ENCODE results near the gene COMMD2. TPM values are rescaled to one million over a fixed set of nuclear protein-coding genes. Genes with fewer than 3 reads are reported as not detected.

Gene COMMD2
- total RNA-seq, 4 donors from 2014 or later: 16.6 to 28.3 (median 20.9) TPM

GRCh38 chr3:149767720-149768119 lies 15.4 kb upstream of the COMMD2 start:
- Histone ChIP-seq H3K27me3 (peaks cover 0 to 7% (median 0%) of the 10 kb centered on the region in 4 donors), H3K9me3 (no peaks in the 10 kb centered on the region), H3K36me3 (no peaks in the 10 kb centered on the region), H3K4me1 (no peaks in the 10 kb centered on the region), H3K27ac (replicated peaks in 1 of 4) (no peak overlapping the region), H3K4me3 (no peak overlapping the region)
- WGBS: 90% methylated on average over 6 of the region's 6 CpGs
- no peak for DNase-seq (ENCODE audit: extremely low spot score)
- intact Hi-C loops (cut with DNase I): loop anchor here (5.0 kb wide), 1 partner anchor 40 kb away; no protein-coding TSS in a partner anchor
- no peak for TF ChIP-seq POLR2AphosphoS5 (IDR thresholded peaks at IDR 0.05)
- no peak for TF ChIP-seq POLR2A (IDR thresholded peaks at IDR 0.05; ENCODE audit: low read depth)
- no peak for TF ChIP-seq EP300 (IDR thresholded peaks at IDR 0.05)
- TF ChIP-seq CTCF (IDR thresholded peaks at IDR 0.05): no peak

- Histone ChIP-seq H3K27me3 (peaks cover 0 to 7% (median 0%) of the 10 kb centered on the region in 4 donors), H3K27ac (replicated peaks in 1 of 4) (no peak overlapping the region), H3K4me3 (no peak overlapping the region), H3K9me3 (no peaks in the 10 kb centered on the region), H3K4me1 (peaks cover 0 to 12% (median 9%) of the 10 kb centered on the region in 4 donors), H3K36me3 (no peaks in the 10 kb centered on the region)
- no peak for TF ChIP-seq POLR2A (IDR thresholded peaks at IDR 0.05; ENCODE audit: low read depth)
- no peak for TF ChIP-seq POLR2AphosphoS5 (IDR thresholded peaks at IDR 0.05)
- no peak for TF ChIP-seq EP300 (IDR thresholded peaks at IDR 0.05)
- peak; percentile 26 to 47 (median 38) for TF ChIP-seq CTCF (IDR thresholded peaks at IDR 0.05)
- no peak for DNase-seq (ENCODE audit: extremely low spot score)
- WGBS: 57% methylated on average over 2 of the region's 2 CpGs
- intact Hi-C loops (cut with DNase I): loop anchor here (5.0 kb wide), 1 partner anchor 41 kb away; no protein-coding TSS in a partner anchor
Observed at GRCh38 chr3:149765762-149766334, 13.6 kb upstream of the COMMD2 start.

- H3K9me3 ChIP-seq: no peaks in the 10 kb centered on the region
- TF ChIP-seq CTCF (IDR thresholded peaks at IDR 0.05) (no peak), POLR2A (IDR thresholded peaks at IDR 0.05; ENCODE audit: low read depth) (no peak), EP300 (IDR thresholded peaks at IDR 0.05) (no peak), POLR2AphosphoS5 (IDR thresholded peaks at IDR 0.05) (no peak)
- no peak overlapping the region for H3K4me3 ChIP-seq
- H3K27me3 ChIP-seq: peaks cover 0 to 7% (median 0%) of the 10 kb centered on the region in 4 donors
- intact Hi-C loops (cut with DNase I): no loop called here
- H3K27ac ChIP-seq (replicated peaks in 1 of 4): no peak overlapping the region
- no peaks in the 10 kb centered on the region for H3K36me3 ChIP-seq
- WGBS: 79% methylated on average over 1 of the region's 1 CpG
- DNase-seq (ENCODE audit: extremely low spot score): no peak
- H3K4me1 ChIP-seq: peaks cover 0 to 12% (median 9%) of the 10 kb centered on the region in 4 donors
Observed at GRCh38 chr3:149764302-149764701, 12.0 kb upstream of the COMMD2 start.

- Histone ChIP-seq H3K9me3 (no peaks in the 10 kb centered on the region), H3K4me3 (no peak overlapping the region), H3K27ac (replicated peaks in 1 of 4) (no peak overlapping the region), H3K4me1 (peaks cover 0 to 12% (median 9%) of the 10 kb centered on the region in 4 donors), H3K27me3 (peaks cover 0 to 2% (median 0%) of the 10 kb centered on the region in 4 donors), H3K36me3 (no peaks in the 10 kb centered on the region)
- no peak for DNase-seq (ENCODE audit: extremely low spot score)
- 90% methylated on average over 3 of the region's 3 CpGs for WGBS
- intact Hi-C loops (cut with DNase I): no loop called here
- no peak for TF ChIP-seq POLR2A (IDR thresholded peaks at IDR 0.05; ENCODE audit: low read depth)
- TF ChIP-seq POLR2AphosphoS5 (IDR thresholded peaks at IDR 0.05): no peak
- no peak for TF ChIP-seq EP300 (IDR thresholded peaks at IDR 0.05)
- no peak for TF ChIP-seq CTCF (IDR thresholded peaks at IDR 0.05)
Observed at GRCh38 chr3:149763565-149764195, 11.4 kb upstream of the COMMD2 start.
